RPMI7951 (cell line): Measurements from ENCODE around the gene MEI4. TPM values are rescaled to one million over a fixed set of nuclear protein-coding genes. Genes with fewer than 3 reads are reported as not detected.
A peak's percentile ranks its signal among the peaks of the same experiment; 100 is the strongest.
"Not testable (repeated sequence)": the region's sequence is repeated elsewhere in the genome, so short reads cannot be mapped to it uniquely, and the experiment has no call there.

Source experiments
- DNase-seq: peaks from one replicate; pipeline ENCODE4 v3.0.0-alpha.2; 2012; ENCODE audit warnings: low read depth
- total RNA-seq: library from RNA; depleted of rRNA; stranded (reverse); fragments of >200 nt; shearing (Covaris generic); gene quantifications from 2 replicates; pipeline ENCODE4 v1.2.3, GENCODE V29; 2014

The MEI4 gene
- total RNA-seq, 1 experiment from 2014 or later: not detected

DNA sequence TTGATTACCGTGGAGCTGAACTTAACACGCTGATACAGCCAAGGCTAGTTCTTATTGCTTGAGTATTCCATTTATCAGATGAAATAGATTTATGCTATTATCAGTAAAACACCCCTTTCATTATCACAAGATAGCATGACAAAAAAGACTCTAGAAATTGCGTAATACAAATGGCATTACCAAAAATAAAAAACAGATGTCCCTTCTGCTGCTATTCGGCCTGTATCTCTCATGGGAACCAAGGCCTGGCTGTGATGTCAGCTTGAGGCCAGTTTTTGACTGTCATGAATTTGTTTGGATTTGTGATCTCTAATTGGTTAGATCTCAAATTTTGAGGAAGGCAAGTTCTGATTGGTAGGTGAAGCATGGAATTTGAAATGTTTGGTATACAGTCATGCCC is 25.2 kb downstream of the MEI4 start:
- DNase-seq: peak; percentile 3

DNA sequence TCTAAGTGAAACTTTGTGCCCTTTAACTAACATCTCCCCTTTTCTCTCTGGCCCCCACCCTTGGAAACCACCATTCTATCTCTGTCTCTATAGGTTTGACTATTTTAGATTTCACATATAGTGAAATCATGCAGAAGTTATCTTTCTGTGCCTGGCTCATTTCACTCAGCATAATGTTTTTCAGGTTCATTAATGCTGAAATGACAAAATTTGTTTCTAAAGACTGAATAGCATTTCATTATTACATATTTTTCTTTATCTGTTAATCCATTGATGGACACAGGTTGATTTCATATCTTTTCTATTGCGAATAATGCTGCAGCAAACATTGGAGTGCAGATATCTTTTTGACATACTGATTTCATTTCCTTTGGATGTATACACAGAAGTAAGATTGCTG is 30.7 kb downstream of the MEI4 start:
- DNase-seq: no peak

DNA sequence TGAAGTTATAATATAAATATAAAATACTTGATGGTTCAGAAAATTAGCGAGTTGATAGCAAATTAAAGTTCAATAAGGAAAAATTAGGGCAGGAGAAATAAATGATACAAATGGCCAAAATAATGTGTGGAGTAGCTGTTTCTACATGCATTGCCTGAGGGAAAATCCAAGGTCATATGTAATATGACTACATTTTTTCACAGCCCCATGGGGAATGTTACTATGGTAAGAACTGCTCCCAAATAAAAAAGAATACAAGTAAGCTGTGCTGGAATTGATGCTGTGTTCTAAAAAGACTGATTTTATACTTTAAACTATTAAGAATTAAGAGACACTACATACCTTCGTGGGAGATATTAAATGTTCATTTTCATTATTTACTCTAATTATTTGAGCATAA is 34.1 kb downstream of the MEI4 start:
- DNase-seq: no peak

DNA sequence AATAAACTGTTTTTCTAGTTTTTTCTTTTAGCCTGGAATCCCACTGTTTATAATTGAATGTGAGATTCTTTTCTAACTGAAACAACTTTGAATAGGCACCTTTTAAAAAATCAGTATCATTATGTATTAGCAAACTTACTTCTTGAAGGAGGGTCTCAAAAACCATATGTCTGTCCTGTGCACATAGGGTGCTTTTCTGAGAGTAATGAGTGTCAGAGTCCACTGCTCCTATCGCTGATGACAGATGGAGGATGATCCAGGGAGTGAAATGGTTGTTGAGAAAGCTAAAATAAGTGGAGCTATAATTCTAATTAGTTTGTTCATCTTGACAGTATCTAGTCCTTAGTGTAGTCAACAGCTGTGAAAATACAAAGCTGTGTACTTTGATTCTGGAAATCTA is 35.8 kb downstream of the MEI4 start:
- no peak for DNase-seq

DNA sequence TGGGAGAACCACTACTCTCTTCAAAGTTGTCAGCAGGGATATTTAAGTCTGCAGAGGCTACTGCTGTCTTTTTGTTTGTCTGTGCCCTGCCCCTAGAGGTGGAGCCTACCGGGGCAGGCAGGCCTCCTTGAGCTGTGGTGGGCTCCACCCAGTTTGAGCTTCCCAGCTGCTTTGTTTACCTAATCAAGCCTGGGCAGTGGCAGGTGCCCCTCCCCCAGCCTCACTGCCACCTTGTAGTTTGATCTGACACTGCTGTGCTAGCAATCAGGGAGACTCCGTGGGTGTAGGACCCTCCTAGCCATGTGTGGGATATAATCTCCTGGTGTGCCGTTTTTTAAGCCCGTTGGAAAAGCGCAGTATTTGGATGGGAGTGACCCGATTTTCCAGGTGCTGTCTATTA is 47.3 kb downstream of the MEI4 start:
- DNase-seq: not testable (repeated sequence)

DNA sequence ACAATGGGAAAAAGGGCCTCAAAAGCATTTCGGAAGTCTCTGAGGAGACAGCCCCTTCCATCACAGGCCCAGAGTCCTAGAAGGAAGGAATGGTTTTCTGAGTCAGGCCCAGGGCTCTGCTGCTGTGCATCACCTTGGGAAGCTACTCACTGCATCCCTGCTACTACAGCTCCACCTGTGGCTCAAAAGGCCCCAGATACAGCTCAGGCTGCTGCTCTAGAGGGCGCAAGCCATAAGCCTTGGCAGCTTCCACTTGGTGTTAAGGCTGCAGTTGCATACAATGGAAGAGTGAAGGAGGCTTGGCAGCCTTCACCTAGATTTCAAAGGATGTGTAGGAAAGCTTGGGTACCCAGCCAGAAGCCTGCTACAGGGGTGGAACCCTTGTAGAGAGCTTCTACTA is 54.8 kb downstream of the MEI4 start:
- DNase-seq: no peak

DNA sequence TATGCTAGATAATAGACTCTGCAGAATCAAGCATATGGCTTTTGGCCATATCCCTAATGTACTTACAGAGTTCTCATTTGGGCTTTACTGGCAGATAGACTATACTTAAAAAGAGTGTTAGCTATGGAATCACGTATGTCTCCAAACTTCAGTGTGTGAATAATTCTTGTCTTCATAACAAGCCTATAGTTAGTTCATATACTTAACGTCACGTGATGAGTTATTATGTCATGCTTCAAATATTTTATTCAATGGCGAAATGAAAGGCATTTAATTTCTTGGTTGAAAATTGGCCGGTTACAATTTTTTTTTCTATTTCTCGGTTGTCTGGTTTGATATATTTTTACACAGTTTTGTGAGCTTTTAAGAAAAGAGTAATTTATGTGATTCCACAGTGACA is 62.7 kb downstream of the MEI4 start:
- no peak for DNase-seq

DNA sequence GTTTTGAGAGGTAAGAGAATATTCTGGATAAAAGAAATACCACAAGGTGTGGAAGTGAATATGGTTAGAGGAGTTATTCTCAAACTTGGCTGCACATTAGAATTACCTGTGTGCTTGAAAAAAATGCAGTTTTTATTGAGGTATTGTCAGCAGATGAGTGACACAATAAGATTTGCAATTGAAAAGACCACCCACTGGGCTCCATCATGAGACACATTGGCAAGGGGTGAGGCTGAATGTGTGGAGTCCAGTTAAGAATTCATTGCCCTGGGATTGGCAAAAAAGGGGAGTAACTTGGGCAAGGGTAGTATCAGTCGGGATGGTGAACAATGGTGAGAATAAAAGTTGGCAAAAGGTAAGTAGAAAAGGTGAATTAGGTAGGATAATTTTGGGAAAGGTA is 63.5 kb downstream of the MEI4 start:
- no peak for DNase-seq

DNA sequence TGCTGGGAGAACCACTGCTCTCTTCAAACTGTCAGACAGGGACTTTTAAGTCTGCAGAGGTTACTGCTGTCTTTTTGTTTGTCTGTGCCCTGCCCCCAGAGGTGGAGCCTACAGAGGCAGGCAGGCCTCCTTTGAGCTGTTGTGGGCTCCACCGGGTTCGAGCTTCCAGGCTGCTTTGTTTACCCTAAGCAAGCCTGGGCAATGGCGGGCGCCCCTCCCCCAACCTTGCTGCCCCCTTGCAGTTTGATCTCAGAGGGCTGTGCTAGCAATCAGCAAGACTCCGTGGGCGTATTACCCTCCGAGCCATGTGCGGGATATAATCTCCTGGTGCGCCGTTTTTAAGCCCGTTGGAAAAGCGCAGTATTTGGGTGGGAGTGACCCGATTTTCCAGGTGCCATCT is 83.2 kb downstream of the MEI4 start:
- not testable (repeated sequence) for DNase-seq

DNA sequence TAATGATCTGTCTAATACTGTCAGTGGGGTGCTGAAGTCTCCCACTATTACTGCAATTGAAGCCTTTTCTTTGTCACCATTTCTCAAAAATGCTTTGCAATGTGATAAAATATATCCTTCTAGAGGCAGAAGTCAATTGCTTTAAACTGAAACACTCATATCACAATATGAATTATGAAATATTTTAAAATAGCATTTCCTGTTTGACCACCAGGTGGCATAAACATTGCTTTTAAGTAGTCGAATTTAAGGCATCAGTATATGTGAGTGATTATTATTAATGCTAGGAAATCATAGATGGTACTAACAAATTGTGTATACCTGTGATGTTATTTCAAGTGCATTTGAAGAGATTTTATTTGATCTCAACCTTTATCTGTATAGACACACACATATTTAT is 87.5 kb downstream of the MEI4 start:
- DNase-seq: peak; percentile 3

DNA sequence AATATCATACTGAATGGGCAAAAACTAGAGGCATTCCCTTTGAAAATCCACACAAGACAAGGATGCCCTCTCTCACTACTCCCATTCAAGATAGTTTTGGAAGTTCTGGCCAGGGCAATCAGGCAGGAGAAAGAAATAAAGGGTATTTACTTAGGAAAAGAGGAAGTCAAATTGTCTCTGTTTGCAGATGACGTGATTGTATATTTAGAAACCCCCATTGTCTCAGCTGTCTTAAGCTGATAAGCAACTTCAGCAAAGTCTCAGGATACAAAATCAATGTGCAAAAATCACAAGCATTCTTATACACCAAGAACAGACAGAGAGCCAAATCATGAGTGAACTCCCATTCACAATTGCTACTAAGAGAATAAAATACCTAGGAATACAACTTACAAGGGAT is 99.3 kb downstream of the MEI4 start:
- not testable (repeated sequence) for DNase-seq

DNA sequence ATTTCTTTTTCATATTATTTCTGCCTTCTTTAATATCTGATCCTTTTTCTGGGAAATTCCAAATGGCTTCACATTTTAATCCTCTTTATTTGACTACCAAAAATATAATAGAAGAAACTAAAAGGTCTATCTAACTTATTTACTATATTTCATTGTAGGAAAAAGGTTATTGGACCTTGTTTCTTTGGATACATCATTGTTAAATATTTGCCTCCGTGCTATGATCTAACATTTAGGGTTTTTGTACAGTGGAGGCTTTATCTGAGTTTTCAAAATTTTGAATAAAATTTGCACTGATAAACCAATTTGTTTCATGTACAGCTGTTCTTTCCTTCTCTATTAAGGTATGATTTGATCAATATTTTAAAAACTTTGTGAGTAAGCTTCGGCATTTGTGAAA is 109.5 kb downstream of the MEI4 start:
- DNase-seq: no peak

DNA sequence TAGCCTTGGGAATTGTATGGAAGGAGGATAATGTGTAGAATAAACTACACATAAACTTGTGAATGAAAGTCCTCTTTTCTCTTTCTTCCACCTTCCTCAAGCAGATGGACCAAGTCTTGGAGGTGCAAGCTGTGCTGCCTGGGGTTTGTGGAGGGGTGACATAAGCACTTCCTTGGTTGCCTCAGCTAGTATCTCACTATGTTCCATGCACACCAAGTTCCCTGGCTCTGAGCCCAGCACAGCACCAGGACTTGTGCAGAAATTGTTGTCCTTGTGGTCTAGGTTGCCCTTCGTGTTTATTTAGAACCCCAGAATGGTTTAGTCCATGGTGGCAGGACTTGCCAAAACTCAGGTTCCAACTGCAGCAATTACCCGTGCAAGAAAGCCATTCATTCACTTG is 110.3 kb downstream of the MEI4 start:
- no peak for DNase-seq

DNA sequence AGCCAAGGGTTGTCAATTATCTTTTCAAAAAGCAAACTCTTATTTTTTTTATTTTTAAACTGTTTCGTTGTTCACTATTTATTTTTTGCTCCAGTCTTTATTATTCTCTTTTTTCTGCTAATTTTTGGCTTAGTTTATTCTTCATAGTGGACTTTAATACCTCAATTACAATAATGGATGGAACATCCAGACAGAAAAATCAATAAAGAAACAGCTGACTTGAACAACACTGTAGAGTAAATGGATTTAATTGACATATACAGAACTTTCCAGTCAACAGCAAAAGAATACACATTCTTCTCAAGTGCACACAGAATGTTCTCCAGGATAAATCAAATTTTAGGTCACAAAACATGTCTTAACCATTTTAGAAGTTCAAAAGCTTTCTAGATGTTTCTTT is 111.5 kb downstream of the MEI4 start:
- DNase-seq: no peak

DNA sequence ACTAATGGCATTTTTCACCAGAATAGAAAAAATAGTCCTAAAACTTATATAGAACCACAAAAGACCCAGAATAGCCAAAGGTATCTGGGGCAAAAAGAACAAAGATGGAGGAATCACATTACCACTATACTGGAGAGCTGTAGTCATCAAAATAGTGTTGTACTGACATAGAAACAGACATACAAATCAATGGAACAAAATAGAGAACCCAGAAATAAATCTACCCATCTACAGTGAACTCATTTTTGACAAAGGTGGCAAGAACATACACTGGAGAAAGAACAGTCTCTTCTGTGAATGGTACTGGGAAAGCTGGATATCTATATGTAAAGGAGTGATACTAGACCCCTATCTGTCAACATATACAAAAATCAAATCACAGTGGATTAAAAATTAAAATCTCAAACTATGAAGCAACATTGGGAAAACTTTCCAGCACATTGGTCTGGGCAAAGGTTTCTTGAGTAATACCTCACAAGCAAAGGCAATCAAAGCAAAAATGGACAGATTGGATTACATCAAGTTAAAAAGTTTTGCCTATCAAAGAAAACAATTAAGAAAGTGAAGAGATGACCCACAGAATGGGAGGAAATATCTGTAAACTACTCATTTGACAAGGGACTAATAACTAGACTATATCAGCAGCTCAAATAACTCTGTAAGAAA is 120.5 kb downstream of the MEI4 start:
- no peak for DNase-seq

DNA sequence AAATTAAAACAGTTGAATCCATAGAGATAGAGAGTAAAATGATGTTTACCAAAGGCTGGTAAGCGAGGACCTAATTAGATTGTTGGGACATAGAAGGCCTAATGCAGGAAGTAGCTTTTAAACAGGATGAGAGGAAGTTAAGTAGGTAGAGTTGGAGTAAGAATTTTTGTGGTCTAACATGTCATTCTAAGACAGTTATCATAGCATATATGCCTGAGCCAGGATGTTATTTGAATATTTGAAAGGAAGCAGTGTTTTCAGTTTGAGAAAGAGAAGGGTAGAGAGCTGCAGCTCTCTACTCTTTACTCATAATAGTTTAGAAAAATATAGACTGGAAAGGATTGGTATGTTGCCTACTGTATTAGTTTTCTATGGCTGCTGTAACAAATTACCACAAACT is 121.6 kb downstream of the MEI4 start:
- no peak for DNase-seq

DNA sequence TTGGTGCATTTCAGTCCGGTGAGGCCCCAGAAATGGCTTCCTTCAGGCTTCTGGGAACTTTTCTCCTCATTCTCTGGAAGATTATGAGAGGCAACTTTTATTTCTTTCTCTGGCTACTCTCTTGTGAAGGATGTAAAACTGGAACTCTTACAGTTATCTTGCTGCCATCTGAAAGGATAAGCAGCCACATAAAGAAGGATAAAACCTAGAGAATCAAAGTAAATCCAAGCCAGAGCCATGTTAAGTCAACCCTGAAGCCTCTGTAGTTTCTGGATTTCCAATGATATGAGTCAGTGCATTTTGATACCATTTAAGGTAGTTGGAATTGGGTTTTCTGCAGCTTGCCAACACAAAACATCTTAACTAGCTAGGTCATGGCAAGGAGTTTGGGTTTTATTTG is 123.6 kb downstream of the MEI4 start:
- DNase-seq: no peak

DNA sequence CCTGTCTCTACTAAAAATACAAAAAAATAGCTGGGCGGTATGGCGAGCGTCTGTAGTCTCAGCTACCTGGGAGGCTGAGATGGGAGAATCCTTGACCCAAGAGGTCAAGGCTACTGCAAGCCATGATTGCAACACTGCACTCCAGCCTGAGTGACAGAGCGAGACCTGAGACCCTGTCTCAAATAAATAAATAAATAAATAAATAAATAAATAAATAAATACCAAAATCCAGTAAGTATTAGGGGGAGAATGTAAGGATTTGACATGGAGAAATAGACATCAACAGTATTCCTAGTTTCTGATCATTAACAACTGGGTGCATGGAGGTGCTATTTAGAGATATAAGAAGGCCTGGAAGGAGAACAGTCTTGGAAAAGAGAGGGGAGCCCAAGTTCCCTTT is 125.7 kb downstream of the MEI4 start:
- DNase-seq: no peak

DNA sequence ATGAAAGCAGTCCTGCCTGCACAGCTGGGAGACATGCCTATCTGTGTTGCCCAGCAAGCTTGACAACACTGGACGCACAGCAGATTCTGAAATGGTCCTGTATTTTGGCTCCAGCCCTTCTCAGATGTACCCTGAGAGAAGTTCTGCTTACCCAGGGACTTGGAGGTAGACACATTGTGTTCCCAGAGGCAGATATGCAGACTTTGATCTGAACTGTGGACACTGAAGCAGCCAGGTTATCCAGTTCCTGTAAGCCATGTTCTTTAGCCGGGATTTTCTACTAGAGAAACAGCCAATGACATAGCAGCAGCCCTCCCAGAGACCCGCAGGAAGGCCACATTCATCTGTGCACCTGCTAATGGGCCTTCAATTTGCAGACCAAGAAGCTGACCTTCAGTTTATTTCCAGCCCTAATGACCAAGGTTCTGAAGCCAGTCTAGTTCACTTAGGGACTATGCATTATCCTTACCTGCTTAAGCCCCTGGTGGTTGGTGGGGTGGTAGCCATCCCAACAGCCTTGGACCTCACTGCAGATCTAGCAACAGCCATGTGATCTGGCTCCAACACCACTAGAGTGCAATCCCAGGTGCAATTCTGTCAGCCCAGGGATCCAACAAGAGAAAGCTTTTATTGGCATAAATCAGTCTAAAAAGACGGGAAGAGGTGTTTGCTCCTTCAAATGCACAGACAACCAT is 134.2 kb downstream of the MEI4 start:
- no peak for DNase-seq

DNA sequence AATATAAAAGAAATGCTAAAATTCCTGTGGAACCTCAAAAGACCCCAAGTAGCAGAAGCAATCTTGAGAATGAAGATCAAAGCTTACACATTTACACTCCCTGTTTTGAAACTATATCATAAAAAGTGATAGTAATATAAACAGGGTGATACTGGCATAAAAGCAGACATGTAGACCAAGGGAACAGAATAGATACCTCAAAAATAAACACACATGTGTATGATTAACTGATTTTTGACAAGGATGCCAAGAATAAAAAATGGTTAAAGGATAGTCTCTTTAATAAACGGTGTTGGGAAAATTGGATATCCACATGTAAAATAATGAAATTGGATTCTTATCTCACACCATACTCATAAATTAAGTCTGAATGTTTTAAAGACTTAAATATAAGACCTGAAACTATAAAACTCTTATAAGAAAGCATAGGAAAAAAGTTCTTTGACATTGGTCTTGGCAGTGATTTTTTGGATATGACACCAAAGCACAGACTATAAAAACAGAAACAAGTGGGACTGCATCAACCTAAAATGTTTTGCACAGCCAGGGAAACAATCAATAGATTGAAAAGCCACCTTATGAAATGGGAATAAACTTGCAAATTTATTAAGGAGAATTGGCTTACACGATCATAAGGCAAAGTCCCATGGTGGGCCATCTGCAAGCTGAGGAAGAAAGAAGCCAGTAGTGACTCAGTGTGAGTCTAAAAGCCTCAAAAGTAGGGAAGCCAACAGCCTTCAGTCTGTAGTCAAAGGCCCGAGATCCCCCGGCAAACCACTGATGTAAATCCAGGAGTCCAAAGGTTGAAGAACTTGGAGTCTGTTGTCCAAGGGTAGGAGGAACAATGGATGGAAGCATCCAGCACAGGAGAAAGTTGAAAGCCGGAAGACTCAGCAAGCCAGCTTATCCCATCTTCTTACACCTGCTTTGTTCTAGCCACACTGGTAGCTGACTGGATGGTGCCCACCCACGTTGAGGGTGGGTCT is 144.3 kb downstream of the MEI4 start:
- no peak for DNase-seq

DNA sequence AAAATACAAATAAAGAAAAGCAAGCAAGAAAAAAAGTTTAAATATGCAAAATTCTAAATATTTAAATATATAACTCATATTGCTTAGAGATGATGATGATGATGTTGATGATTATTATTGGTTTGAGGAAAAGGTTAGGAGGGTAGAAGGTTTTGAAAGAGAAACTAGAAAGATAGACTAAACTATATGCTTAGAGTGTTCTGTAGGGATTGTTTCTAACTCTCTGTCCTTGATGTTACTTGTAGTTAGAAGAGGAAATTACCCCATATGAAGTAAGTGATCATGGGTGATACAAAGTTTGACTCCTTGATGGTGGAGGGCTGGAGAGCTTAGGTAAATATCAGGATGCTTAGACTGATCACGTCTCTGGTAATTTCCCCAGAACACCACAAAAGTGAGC is 159.5 kb downstream of the MEI4 start:
- DNase-seq: no peak

DNA sequence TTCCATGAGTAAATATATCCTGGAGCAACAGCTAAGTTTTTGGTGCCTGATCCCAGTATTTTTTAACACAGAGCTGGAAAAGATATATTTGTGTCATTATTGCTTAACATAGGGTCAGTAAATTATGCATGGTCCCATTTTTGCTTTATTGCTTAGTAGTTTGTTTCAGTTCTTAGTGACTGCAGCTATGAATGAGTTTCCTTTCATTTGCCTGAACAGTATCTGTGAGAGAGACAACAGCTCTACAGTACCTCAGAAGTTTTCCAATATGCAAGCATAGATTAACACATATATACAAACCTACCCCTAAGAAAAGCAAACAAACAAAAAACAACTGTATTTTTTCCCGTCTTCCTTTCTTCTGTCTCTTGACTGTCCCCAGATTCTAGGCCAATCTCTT is 160.3 kb downstream of the MEI4 start:
- no peak for DNase-seq

DNA sequence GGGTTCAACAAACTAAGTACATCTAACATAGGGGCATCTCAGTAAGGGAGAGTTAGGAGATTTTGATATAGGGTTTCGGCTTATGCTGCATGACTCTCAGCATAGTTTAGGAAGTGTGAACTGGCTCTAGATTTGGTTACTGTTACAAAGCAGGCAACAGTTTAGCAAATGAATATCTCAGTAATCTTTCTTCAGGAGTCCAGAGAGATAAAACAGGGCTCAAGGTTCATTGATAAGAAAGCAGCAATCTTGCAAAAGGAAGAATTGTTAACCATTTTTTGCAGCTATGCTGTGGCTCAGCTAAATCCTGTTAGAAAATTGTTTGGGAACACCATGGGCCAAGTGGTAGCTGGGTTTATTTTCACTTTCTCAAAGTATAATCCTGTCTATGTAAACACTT is 161.3 kb downstream of the MEI4 start:
- no peak for DNase-seq
